HG02981 (cell line): ENCODE data around the gene LAMB4.

Source experiments
- ATAC-seq: cut with Tn5 transposase; IDR thresholded peaks from one replicate; pipeline ENCODE4 v1.9.1; 2021; ENCODE audit warnings: mild to moderate bottlenecking, moderate library complexity; ENCODE audit not compliant: unreplicated experiment

Gene LAMB4

GRCh38 chr7:108130261-108130660, at the start of gene LAMB4:
TSS of gene LAMB4 (minus strand) at chr7:108130361. CDS start at chr7:108123164, 7,197 bp downstream.
- no peak for ATAC-seq

GRCh38 chr7:108178398-108178797, 48.2 kb upstream of the LAMB4 start:
- ATAC-seq = no peak

DNA sequence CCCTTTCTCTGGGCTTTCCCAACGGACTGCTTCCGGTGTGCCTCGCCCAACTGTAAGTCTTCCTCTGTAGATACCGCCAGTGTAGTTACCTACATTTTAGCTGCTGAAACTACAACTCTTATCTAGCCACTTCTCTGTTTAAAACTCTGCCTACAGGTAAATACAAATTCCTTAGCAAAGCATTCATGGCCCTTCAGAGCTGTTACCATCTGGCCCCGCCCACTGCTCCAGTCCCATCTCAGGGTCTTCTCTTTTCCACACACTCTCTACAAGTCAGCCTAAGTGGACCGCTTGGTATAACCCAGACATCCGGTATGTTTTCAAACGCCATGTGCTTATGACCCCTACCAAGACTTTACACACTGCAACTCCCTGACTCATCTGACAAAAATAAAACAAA, 41.0 kb upstream of the LAMB4 start:
- no peak for ATAC-seq

- ATAC-seq = no peak
Measured at GRCh38 chr7:108170251-108170650, 40.1 kb upstream of the LAMB4 start.

GRCh38 chr7:108167460-108167859, 37.3 kb upstream of the LAMB4 start:
- no peak for ATAC-seq

- ATAC-seq = no peak
Measured at GRCh38 chr7:108166687-108167086, 36.5 kb upstream of the LAMB4 start.

DNA sequence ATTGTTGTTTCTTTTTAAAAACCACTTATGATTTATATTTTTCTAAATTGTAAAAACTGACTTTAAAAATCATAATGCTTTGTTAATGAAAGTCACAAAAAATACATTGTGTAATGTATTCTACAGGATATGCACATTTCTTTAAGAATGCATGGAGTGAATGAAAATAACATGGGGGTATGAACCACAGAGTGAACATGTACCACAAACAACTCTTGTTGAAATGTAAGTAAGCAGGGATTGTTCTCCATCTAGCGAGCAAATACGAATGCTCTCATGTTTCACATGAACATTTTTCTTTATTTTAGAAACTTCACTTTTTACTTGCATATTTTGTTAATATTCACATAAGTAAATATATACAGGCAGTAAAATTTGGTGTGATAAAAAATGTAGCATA, 35.6 kb upstream of the LAMB4 start:
- no peak for ATAC-seq

DNA sequence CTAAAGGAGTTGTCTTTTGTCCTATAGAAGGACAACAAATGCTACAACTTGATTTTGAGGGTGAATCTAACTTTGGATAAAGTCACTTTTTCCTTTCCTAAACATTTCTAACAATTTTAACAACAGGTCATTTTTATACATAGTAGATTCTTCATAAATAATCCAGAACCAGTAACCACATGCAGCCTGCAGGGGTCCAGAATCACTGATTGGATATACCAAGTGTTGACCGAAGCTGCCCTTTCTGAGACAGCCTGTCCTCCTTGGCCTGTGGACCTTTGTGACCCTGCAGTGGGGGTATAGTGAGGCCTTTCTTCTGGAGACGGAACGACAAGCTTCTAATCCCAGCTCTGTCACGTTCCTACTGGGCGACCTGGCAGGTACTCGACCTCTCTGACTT, 34.8 kb upstream of the LAMB4 start:
- no peak for ATAC-seq

GRCh38 chr7:108164342-108164741, 34.2 kb upstream of the LAMB4 start:
- ATAC-seq = no peak

- no peak for ATAC-seq
Measured at GRCh38 chr7:108158776-108159175, 28.6 kb upstream of the LAMB4 start.

- ATAC-seq = no peak
Measured at GRCh38 chr7:108157606-108158335, 27.6 kb upstream of the LAMB4 start.

DNA sequence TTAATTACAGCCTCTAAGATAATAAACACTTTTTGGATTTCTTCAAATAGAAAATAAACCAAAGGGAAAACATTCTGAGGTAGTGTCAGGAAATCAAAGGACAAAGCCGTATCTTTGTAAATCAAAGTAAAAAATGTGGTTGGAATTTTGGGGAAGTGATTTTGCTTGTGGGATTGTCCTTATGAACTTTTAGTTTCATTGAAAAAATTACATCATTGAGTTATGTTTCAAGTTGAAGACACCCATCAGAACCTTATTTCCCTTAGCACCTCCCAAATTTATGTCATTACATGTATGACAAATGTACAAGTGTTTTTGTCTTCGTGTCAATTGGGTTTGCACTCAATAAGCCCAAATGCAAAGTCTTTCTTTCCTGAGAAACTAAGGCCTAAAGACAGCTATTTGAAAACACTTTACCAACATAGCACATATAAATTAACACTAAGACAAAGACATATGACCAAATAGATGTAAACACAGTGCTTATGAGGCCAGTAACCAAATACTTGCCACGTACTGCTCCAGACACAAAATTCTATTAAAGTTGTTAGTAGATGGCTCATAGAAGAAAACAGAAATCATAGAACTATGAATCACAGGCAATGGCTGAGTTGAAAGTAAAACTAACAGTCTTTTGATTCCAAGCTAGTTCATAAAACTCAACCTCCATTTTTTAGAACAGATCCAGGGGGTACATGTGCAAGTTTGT, 26.9 kb upstream of the LAMB4 start:
- ATAC-seq = no peak

GRCh38 chr7:108152198-108152597, 22.0 kb upstream of the LAMB4 start:
- ATAC-seq = no peak

- no peak for ATAC-seq
Measured at GRCh38 chr7:108149908-108150307, 19.7 kb upstream of the LAMB4 start.

GRCh38 chr7:108149119-108149518, 19.0 kb upstream of the LAMB4 start:
- no peak for ATAC-seq

- no peak for ATAC-seq
Measured at GRCh38 chr7:108147031-108147563, 16.9 kb upstream of the LAMB4 start.

GRCh38 chr7:108146070-108146842, 16.1 kb upstream of the LAMB4 start:
- ATAC-seq = peak; percentile 62

- no peak for ATAC-seq
Measured at GRCh38 chr7:108145401-108145800, 15.2 kb upstream of the LAMB4 start.

- ATAC-seq = no peak
Measured at GRCh38 chr7:108144931-108145330, 14.8 kb upstream of the LAMB4 start.

- no peak for ATAC-seq
Measured at GRCh38 chr7:108143658-108144420, 13.7 kb upstream of the LAMB4 start.
